ENCODE measurements around the gene SERPINA1.

The SERPINA1 gene

GRCh38 chr14:94382716-94383596 lies 5.4 kb downstream of the SERPINA1 start:
- Mint-ChIP-seq H3K27ac (no peak overlapping the region), H3K4me1 (ENCODE audit: low read depth) (no peaks in the 10 kb centered on the region), H3K36me3 (ENCODE audit: low read depth) (no peaks in the 10 kb centered on the region), H3K27me3 (ENCODE audit: low read depth) (no peaks in the 10 kb centered on the region), H3K4me3 (no peak overlapping the region), H3K9me3 (no peaks in the 10 kb centered on the region)
- DNase-seq (ENCODE audit: low spot score) = no peak

- no peak for DNase-seq (ENCODE audit: low spot score)
Observed at GRCh38 chr14:94382099-94382715, 6.2 kb downstream of the SERPINA1 start.

GRCh38 chr14:94381149-94382030 lies 7.0 kb downstream of the SERPINA1 start:
- H3K36me3 Mint-ChIP-seq (ENCODE audit: low read depth) = no peaks in the 10 kb centered on the region
- no peaks in the 10 kb centered on the region for H3K4me1 Mint-ChIP-seq (ENCODE audit: low read depth)
- no peak overlapping the region for H3K4me3 Mint-ChIP-seq

More at GRCh38 chr14:94382099-94382715, 6.2 kb downstream of the SERPINA1 start:
- Mint-ChIP-seq H3K27me3 (ENCODE audit: low read depth) (no peaks in the 10 kb centered on the region), H3K9me3 (no peaks in the 10 kb centered on the region), H3K4me3 (no peak overlapping the region), H3K27ac (no peak overlapping the region), H3K4me1 (ENCODE audit: low read depth) (no peaks in the 10 kb centered on the region), H3K36me3 (ENCODE audit: low read depth) (no peaks in the 10 kb centered on the region)

GRCh38 chr14:94380225-94381148 lies 7.9 kb downstream of the SERPINA1 start:
- no peak for DNase-seq (ENCODE audit: low spot score)
- Mint-ChIP-seq H3K27ac (no peak overlapping the region), H3K4me1 (ENCODE audit: low read depth) (no peaks in the 10 kb centered on the region), H3K27me3 (ENCODE audit: low read depth) (no peaks in the 10 kb centered on the region), H3K4me3 (no peak overlapping the region), H3K9me3 (no peaks in the 10 kb centered on the region), H3K36me3 (ENCODE audit: low read depth) (no peaks in the 10 kb centered on the region)

More at GRCh38 chr14:94381149-94382030, 7.0 kb downstream of the SERPINA1 start:
- Mint-ChIP-seq H3K9me3 (no peaks in the 10 kb centered on the region), H3K27me3 (ENCODE audit: low read depth) (no peaks in the 10 kb centered on the region), H3K27ac (no peak overlapping the region)
- no peak for DNase-seq (ENCODE audit: low spot score)

GRCh38 chr14:94379291-94380224 lies 8.8 kb downstream of the SERPINA1 start:
- no peak for DNase-seq (ENCODE audit: low spot score)
- H3K4me3 Mint-ChIP-seq = no peak overlapping the region

GRCh38 chr14:94378527-94379290 lies 9.7 kb downstream of the SERPINA1 start:
- DNase-seq (ENCODE audit: low spot score) = no peak
- no peak overlapping the region for H3K27ac Mint-ChIP-seq
- H3K4me3 Mint-ChIP-seq = no peak overlapping the region
- no peaks in the 10 kb centered on the region for H3K9me3 Mint-ChIP-seq
- H3K4me1 Mint-ChIP-seq (ENCODE audit: low read depth) = no peaks in the 10 kb centered on the region
- H3K36me3 Mint-ChIP-seq (ENCODE audit: low read depth) = no peaks in the 10 kb centered on the region
- no peaks in the 10 kb centered on the region for H3K27me3 Mint-ChIP-seq (ENCODE audit: low read depth)

More at GRCh38 chr14:94379291-94380224, 8.8 kb downstream of the SERPINA1 start:
- Mint-ChIP-seq H3K36me3 (ENCODE audit: low read depth) (no peaks in the 10 kb centered on the region), H3K27ac (no peak overlapping the region), H3K4me1 (ENCODE audit: low read depth) (no peaks in the 10 kb centered on the region), H3K27me3 (ENCODE audit: low read depth) (no peaks in the 10 kb centered on the region), H3K9me3 (no peaks in the 10 kb centered on the region)

- Mint-ChIP-seq H3K9me3 (no peaks in the 10 kb centered on the region), H3K4me1 (ENCODE audit: low read depth) (no peaks in the 10 kb centered on the region), H3K4me3 (no peak overlapping the region), H3K36me3 (ENCODE audit: low read depth) (no peaks in the 10 kb centered on the region), H3K27me3 (ENCODE audit: low read depth) (no peaks in the 10 kb centered on the region), H3K27ac (no peak overlapping the region)
- no peak for DNase-seq (ENCODE audit: low spot score)
Observed at GRCh38 chr14:94377866-94378470, 10.4 kb downstream of the SERPINA1 start.

- Mint-ChIP-seq H3K27ac (no peak overlapping the region), H3K4me3 (no peak overlapping the region), H3K4me1 (ENCODE audit: low read depth) (no peaks in the 10 kb centered on the region), H3K27me3 (ENCODE audit: low read depth) (no peaks in the 10 kb centered on the region), H3K9me3 (no peaks in the 10 kb centered on the region), H3K36me3 (ENCODE audit: low read depth) (no peaks in the 10 kb centered on the region)
- no peak for DNase-seq (ENCODE audit: low spot score)
Observed at GRCh38 chr14:94376976-94377865, 11.2 kb downstream of the SERPINA1 start.

GRCh38 chr14:94376108-94376975 lies 12.1 kb downstream of the SERPINA1 start:
- H3K36me3 Mint-ChIP-seq (ENCODE audit: low read depth) = no peaks in the 10 kb centered on the region
- H3K9me3 Mint-ChIP-seq = no peaks in the 10 kb centered on the region
- no peaks in the 10 kb centered on the region for H3K4me1 Mint-ChIP-seq (ENCODE audit: low read depth)
- H3K27ac Mint-ChIP-seq = no peak overlapping the region
- no peak overlapping the region for H3K4me3 Mint-ChIP-seq
- H3K27me3 Mint-ChIP-seq (ENCODE audit: low read depth) = no peaks in the 10 kb centered on the region
- DNase-seq (ENCODE audit: low spot score) = no peak

GRCh38 chr14:94375552-94376107 lies 12.8 kb downstream of the SERPINA1 start:
- no peak for DNase-seq (ENCODE audit: low spot score)
- Mint-ChIP-seq H3K27me3 (ENCODE audit: low read depth) (no peaks in the 10 kb centered on the region), H3K4me3 (no peak overlapping the region), H3K27ac (no peak overlapping the region), H3K4me1 (ENCODE audit: low read depth) (no peaks in the 10 kb centered on the region), H3K36me3 (ENCODE audit: low read depth) (no peaks in the 10 kb centered on the region), H3K9me3 (no peaks in the 10 kb centered on the region)

Data from T-helper 2 cell treated with Interferon-gamma antibody and Interleukin-4, amounts not matched to agents 5 μg/mL and 100 μg/mL, for 36 hours (primary cell).